HG03097 (cell line): ENCODE data around the gene RPL7A.
"Not testable (repeated sequence)": the region's sequence is repeated elsewhere in the genome, so short reads cannot be mapped to it uniquely, and the experiment has no call there.

Experiments used
- ATAC-seq: cut with Tn5 transposase; IDR thresholded peaks from one replicate; pipeline ENCODE4 v1.9.1; 2021; ENCODE audit not compliant: unreplicated experiment, low FRiP score

The RPL7A gene

GRCh38 chr9:133384736-133385321, 36.8 kb downstream of the RPL7A start:
- no peak for ATAC-seq

DNA sequence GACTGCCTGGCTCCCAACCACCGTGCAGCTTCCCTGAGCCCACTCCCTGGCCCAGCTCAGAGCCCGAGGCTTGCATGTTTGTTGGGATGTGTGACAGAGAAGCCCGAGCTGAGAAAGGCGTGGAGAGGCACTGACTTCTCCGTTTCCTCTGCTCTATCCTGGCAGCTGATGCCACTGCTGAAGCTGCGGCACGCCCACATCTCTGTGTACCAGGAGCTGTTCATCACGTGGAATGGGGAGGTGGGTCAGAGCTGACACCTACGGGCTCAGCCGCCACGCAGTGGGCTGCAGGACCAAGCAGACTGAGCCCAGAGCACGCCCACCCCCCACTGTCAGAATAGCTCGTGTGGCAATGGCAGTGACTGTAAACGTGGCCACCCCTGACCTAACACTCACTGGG, 37.4 kb downstream of the RPL7A start:
- ATAC-seq: no peak

DNA sequence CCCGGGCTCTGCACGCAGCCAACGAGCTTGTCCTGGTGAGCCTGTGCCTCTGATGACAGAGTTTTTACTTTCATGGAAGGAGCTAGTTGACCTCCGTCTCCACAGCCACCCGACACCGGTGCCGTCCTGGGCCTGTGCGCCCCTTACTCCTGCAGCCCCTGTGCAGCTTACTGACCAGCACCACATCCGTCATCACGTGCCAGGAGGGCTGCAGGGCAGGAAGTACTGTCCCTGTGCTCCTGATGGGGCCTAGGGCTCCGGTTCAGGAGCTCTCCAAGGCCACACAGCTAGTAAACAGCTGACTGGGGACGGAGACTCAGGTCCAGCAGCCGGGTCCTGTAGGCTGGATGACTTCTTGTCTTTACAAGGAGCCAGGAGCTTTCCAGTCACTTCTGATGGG, 38.3 kb downstream of the RPL7A start:
- ATAC-seq: no peak

- no peak for ATAC-seq
Observed at GRCh38 chr9:133387680-133388079, 39.7 kb downstream of the RPL7A start.

- no peak for ATAC-seq
Observed at GRCh38 chr9:133389025-133389557, 41.1 kb downstream of the RPL7A start.

DNA sequence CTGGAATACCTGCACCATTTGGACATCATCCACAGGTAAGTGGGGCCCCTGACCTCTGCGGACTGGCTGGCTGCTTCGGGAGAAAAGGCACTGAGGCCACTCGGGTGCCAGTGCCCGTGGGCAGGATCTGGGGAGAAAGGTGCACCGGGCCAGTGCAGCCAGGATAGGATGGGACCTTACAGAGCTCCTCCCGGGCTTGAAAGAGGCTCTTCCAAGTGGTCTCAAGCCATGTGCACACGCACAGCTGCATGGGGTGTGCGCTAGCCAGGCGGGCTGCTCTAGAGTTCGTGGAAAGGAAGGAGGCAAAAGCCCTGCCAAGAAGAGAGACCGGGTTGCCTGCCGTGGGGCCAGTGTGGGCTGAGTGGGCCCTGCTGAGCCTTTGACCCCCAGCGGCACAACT, 41.5 kb downstream of the RPL7A start:
- ATAC-seq: no peak

DNA sequence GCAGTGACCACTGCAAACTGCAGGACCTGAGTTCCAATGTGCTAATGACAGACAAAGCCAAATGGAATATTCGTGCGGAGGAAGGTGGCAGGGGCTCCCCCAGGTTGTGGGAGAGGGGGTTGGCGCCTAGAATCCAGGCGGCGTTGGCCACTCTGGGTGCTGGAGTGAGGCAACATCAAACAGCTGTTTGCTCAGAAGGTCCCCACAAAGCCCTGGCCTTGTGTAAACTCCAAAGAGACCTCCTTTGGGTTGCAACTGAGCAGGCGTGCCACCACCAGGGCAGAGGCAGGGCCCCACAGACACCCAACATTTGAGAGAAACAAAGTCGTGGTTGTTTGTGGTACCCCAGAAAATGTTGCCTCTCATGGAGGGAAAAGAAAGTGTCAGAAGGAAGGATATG, 42.7 kb downstream of the RPL7A start:
- ATAC-seq: no peak

DNA sequence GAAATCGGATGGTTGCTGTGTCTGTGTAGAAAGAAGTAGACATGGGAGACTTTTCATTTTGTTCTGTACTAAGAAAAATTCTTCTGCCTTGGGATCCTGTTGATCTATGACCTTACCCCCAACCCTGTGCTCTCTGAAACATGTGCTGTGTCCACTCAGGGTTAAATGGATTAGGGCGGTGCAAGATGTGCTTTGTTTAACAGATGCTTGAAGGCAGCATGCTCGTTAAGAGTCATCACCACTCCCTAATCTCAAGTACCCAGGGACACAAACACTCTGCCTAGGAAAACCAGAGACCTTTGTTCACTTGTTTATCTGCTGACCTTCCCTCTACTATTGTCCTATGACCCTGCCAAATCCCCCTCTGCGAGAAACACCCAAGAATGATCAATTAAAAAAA, 43.4 kb downstream of the RPL7A start:
- ATAC-seq: not testable (repeated sequence)

GRCh38 chr9:133392308-133392707, 44.3 kb downstream of the RPL7A start:
- ATAC-seq: not testable (repeated sequence)

DNA sequence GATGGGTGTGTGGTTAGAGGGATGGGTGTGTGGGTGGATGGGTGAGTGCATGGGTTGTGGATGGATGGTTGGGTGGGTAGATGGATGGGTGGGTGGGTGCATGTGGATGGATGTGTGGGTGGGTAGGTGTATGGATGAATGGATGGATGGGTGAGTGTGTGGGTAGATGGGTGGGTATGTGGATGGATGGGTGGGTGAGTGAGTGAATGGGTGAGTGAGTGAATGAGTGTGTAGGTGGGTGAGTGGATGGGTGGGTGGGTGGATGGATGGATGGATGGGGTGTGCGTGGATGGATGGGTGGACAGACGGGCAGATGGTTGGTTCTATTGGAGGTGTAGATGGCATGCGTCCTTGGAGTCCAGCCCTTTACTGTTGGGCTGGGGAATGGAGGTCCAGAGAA, 45.4 kb downstream of the RPL7A start:
- ATAC-seq: no peak

- no peak for ATAC-seq
Observed at GRCh38 chr9:133394687-133395271, 46.8 kb downstream of the RPL7A start.

DNA sequence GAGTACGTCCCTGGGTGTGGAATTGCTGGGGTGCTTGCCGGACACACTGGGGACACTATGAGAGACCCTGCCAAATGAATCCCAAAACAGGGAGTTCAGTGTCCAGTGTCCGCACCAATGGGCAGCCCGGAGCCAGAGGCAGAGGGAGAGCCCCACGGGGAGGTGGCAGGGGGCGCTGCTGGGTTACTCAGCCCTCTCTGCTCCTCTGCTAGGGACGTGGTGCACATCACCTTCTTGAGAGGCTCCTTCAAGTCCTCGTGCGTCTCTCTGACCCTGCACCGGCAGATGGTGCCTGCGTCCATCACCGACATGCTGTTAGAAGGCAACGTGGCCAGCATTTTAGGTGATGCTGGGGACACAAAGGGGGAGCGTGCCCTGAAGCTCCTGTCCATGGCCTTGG, 48.9 kb downstream of the RPL7A start:
- ATAC-seq: no peak

DNA sequence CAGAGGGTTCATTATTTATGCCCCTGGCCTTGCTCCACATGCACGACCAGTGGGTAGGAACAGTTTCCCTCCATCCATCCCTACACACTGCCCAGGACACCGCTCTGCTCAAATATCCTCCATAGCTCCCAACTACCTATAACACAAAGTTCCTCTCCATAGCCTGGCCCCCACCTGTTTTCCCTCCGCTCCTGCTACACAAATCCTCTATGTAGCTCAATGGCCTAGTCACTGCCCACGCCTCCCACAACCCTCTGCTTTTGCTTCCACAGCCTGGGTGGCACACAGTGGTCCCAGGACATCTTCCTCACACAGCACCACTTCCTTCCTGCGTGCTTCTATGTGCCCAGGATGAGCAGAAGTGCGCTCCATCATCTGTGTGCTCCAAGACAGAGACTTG, 49.4 kb downstream of the RPL7A start:
- no peak for ATAC-seq

- ATAC-seq: no peak
Observed at GRCh38 chr9:133397895-133398294, 49.9 kb downstream of the RPL7A start.

DNA sequence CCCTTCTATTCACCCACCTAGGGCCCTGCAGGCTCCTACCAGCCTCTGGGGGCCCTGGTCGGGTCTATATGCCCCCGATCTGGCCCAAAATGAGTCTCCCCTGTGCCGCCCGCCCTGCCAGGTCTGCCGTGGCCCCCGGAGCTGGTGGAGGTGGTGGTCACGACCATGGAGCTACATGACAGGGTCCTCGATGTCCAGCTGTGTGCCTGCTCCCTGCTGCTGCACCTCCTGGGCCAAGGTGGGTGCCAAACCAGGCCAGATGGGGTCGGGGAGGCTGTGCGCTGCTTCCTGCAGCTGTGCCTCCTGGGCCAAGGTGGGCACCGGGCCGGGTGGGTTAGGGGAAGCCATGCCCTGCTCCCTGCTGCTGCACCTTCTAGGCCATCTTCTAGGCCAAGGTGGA, 52.3 kb downstream of the RPL7A start:
- ATAC-seq: no peak
